SU-DHL-6 (cell line): ENCODE results near the gene TNFRSF19.

ENCODE experiments used
- H2AFZ ChIP-seq: fragments of 200-600 bp; sonication (generic); 2 replicates; pipeline ENCODE4 v1.6.1; 2014; ENCODE audit warnings: low read depth, mild to moderate bottlenecking, moderate library complexity, mixed read lengths, antibody characterized with exemption, low read length; ENCODE audit not compliant: severe bottlenecking
- H3F3A ChIP-seq: fragments of 200-600 bp; shearing (Covaris generic); 2 replicates; pipeline ENCODE4 v1.6.0; 2016; ENCODE audit warnings: antibody characterized with exemption, mild to moderate bottlenecking; ENCODE audit not compliant: insufficient read depth
- H3K27ac ChIP-seq: fragments of 200-600 bp; sonication (generic); 2 replicates; pipeline ENCODE4 v1.5.1; 2016; ENCODE audit warnings: low read depth, mild to moderate bottlenecking, low read length, moderate library complexity, mixed read lengths
- H3K27me3 ChIP-seq: fragments of 200-600 bp; sonication (generic), shearing (Covaris generic); 2 replicates; pipeline ENCODE4 v1.6.0; 2014; ENCODE audit warnings: mild to moderate bottlenecking, low read length
- H3K36me3 ChIP-seq: fragments of 200-600 bp; sonication (generic); 2 replicates; pipeline ENCODE4 v1.6.1; 2014; ENCODE audit warnings: mild to moderate bottlenecking, low read length, mixed read lengths
- H3K4me2 ChIP-seq: fragments of 300-600, 200-600 bp; shearing (Covaris generic), sonication (generic); 2 replicates; pipeline ENCODE4 v1.6.0; 2014; ENCODE audit warnings: low read length, low read depth, mild to moderate bottlenecking; ENCODE audit not compliant: poor library complexity, severe bottlenecking
- H3K4me3 ChIP-seq: fragments of 200-600 bp; sonication (generic); 2 replicates; pipeline ENCODE4 v1.5.1; 2014; ENCODE audit warnings: antibody characterized with exemption, low read length, mild to moderate bottlenecking, mixed read lengths; ENCODE audit not compliant: insufficient read depth, poor library complexity, severe bottlenecking
- H3K79me2 ChIP-seq: fragments of 200-600 bp; sonication (generic); 2 replicates; pipeline ENCODE4 v1.6.1; 2014; ENCODE audit warnings: mild to moderate bottlenecking, low read length, moderate library complexity; ENCODE audit not compliant: insufficient read depth
- H3K9ac ChIP-seq: fragments of 200-600 bp; sonication (generic); 2 replicates; pipeline ENCODE4 v1.7.0; 2014; ENCODE audit warnings: mild to moderate bottlenecking, low read length
- H3K9me2 ChIP-seq: fragments of 200-600 bp; sonication (generic); replicated peaks from 2 replicates; pipeline ENCODE4 v1.6.1; 2014; ENCODE audit warnings: low read length; ENCODE audit not compliant: insufficient read depth
- H3K9me3 ChIP-seq: fragments of 200-600 bp; sonication (generic); 2 replicates; pipeline ENCODE4 v1.6.1; 2014; ENCODE audit warnings: low read length, mixed read lengths; ENCODE audit not compliant: insufficient read depth
- H4K20me1 ChIP-seq: fragments of 200-600 bp; sonication (generic); 2 replicates; pipeline ENCODE4 v1.6.1; 2014; ENCODE audit warnings: low read depth, mild to moderate bottlenecking, antibody characterized with exemption, low read length, moderate library complexity, mixed read lengths
- EZH2phosphoT487 ChIP-seq: fragments of 200-600 bp; sonication (generic), shearing (Covaris generic); conservative IDR thresholded peaks from 2 replicates; pipeline ENCODE4 v1.6.1; 2018; ENCODE audit warnings: mild to moderate bottlenecking, antibody characterized with exemption, low read length, moderate library complexity, mixed read lengths
- TF ChIP-seq, protein P1 (sequence below): fragments of 200-600 bp; sonication (generic); IDR thresholded peaks from one replicate; pipeline ENCODE4 v1.5.1; 2017; ENCODE audit warnings: antibody characterized with exemption, mild to moderate bottlenecking, low read length, moderate library complexity; ENCODE audit not compliant: insufficient read depth, poor library complexity, severe bottlenecking

Gene TNFRSF19

DNA sequence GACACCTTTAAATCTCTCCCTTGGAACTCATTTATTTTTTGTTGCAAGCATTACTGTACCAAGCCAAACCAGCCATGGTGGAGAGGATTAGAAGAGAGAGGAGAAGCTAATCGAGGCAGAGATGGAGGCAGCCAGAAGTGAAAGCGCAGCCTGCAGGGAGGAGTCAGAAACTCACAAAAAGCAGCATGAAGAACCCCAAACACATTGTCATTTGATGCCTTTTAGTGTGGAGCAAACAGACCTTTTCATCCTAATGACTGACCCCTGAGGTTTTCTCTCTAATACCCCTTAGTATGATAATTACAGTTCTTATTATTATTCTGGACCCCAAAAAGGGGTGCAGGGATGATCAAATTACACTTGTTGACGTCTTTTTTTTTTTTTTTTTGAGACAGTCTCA lies 62.5 kb downstream of the TNFRSF19 start:
- TF ChIP-seq, protein P1, sequence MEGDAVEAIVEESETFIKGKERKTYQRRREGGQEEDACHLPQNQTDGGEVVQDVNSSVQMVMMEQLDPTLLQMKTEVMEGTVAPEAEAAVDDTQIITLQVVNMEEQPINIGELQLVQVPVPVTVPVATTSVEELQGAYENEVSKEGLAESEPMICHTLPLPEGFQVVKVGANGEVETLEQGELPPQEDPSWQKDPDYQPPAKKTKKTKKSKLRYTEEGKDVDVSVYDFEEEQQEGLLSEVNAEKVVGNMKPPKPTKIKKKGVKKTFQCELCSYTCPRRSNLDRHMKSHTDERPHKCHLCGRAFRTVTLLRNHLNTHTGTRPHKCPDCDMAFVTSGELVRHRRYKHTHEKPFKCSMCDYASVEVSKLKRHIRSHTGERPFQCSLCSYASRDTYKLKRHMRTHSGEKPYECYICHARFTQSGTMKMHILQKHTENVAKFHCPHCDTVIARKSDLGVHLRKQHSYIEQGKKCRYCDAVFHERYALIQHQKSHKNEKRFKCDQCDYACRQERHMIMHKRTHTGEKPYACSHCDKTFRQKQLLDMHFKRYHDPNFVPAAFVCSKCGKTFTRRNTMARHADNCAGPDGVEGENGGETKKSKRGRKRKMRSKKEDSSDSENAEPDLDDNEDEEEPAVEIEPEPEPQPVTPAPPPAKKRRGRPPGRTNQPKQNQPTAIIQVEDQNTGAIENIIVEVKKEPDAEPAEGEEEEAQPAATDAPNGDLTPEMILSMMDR = no peak
- TF ChIP-seq EZH2phosphoT487 = no peak
- H3K4me2 ChIP-seq = no peak overlapping the region
- H3K4me3 ChIP-seq = no peak overlapping the region

DNA sequence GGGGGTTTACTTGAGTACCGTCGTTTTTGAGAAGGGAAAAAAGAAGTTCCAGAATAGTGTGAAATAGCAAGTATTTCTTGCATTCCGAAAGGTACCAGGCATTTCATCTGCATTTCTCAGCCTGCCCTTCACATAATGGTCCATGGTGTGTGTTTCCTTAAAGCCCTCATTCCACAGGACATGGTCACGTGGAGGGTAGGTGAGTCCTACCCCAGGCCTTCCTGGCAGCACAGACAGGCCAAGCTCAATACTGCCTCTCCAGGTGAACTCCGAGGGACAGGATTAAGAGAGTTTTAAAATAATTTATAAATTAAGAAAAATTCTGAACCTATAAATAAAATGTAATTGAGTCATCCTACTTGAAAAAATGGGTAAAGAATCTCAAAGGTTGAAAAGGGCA lies 64.7 kb downstream of the TNFRSF19 start:
- no peak overlapping the region for H3K4me3 ChIP-seq
- no peaks in the 10 kb centered on the region for H3K9me3 ChIP-seq
- H4K20me1 ChIP-seq = no peaks in the 10 kb centered on the region
- no peaks in the 10 kb centered on the region for H3K9me2 ChIP-seq
- no peak overlapping the region for H2AFZ ChIP-seq
- H3K9ac ChIP-seq = no peak overlapping the region
- no peaks in the 10 kb centered on the region for H3F3A ChIP-seq
- H3K36me3 ChIP-seq = no peaks in the 10 kb centered on the region
- H3K4me2 ChIP-seq = no peak overlapping the region
- TF ChIP-seq, protein P1 = no peak
- TF ChIP-seq EZH2phosphoT487 = no peak
- H3K27me3 ChIP-seq = no peaks in the 10 kb centered on the region
- no peak overlapping the region for H3K27ac ChIP-seq
- H3K79me2 ChIP-seq = no peaks in the 10 kb centered on the region

More for the DNA sequence above, 62.5 kb downstream of the TNFRSF19 start:
- Histone ChIP-seq H3K9me2 (no peaks in the 10 kb centered on the region), H3K36me3 (no peaks in the 10 kb centered on the region), H3F3A (no peaks in the 10 kb centered on the region), H3K9me3 (no peaks in the 10 kb centered on the region), H3K9ac (no peak overlapping the region), H3K27ac (no peak overlapping the region), H3K79me2 (no peaks in the 10 kb centered on the region), H4K20me1 (no peaks in the 10 kb centered on the region), H2AFZ (no peak overlapping the region), H3K27me3 (no peaks in the 10 kb centered on the region)

DNA sequence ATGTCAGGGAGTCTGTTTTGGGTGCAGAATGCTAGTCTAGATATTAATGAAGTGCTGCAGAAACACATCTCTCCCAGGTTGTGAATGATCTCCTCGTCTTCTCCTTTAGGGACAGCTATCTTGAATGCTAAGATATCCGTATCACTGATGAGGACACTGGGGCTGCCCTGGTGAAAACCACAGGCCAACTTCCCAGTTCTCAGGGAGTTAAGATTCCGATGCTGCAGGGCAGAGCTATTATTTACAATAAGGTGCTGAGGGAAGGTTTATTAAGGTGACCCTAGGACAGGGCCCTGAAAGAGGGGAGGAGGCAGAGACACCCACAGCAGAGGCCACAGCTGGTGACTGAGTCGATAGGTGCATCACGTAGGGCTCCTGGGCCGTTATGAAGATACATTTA lies 66.1 kb downstream of the TNFRSF19 start:
- no peak overlapping the region for H2AFZ ChIP-seq
- no peak for TF ChIP-seq EZH2phosphoT487
- TF ChIP-seq, protein P1 = no peak
- no peaks in the 10 kb centered on the region for H3K27me3 ChIP-seq
- no peak overlapping the region for H3K4me3 ChIP-seq
- no peaks in the 10 kb centered on the region for H4K20me1 ChIP-seq
- no peaks in the 10 kb centered on the region for H3K9me2 ChIP-seq
- no peaks in the 10 kb centered on the region for H3K79me2 ChIP-seq
- H3F3A ChIP-seq = no peaks in the 10 kb centered on the region
- H3K36me3 ChIP-seq = no peaks in the 10 kb centered on the region
- no peak overlapping the region for H3K4me2 ChIP-seq
- no peaks in the 10 kb centered on the region for H3K9me3 ChIP-seq
- H3K27ac ChIP-seq = no peak overlapping the region
- no peak overlapping the region for H3K9ac ChIP-seq

DNA sequence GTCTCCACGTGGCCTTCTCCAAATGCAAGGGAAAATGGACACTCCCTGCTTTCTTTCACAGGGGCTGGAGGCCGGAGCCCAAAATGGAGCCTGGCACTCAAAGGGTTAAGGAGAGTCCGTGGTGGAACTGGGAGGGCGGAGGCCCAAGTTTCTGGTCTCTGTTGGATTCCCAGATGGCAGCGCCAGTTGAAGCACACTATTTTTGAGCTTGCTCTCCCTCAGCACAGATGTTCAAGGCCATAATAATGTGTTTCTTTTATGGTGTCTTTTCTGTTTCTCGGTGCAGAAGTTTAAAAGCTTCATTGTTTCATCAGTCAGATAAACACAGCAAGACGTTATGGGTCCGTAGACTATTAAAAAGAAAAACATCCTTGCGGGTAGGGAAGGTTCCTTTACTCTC lies 67.6 kb downstream of the TNFRSF19 start:
- Histone ChIP-seq H3K27ac (no peak overlapping the region), H3K9me3 (no peaks in the 10 kb centered on the region), H2AFZ (no peak overlapping the region), H3K36me3 (no peaks in the 10 kb centered on the region), H3K79me2 (no peaks in the 10 kb centered on the region), H3K9ac (no peak overlapping the region), H3K27me3 (no peaks in the 10 kb centered on the region), H3K4me2 (no peak overlapping the region), H3K4me3 (no peak overlapping the region), H3K9me2 (no peaks in the 10 kb centered on the region), H4K20me1 (no peaks in the 10 kb centered on the region), H3F3A (no peaks in the 10 kb centered on the region)
- TF ChIP-seq EZH2phosphoT487 = no peak
- TF ChIP-seq, protein P1 = no peak
